ENCODE measurements around the gene KRT31.
"Not testable (repeated sequence)": the region's sequence is repeated elsewhere in the genome, so short reads cannot be mapped to it uniquely, and the experiment has no call there.

The KRT31 gene

GRCh38 chr17:41347869-41348760 is 49.3 kb downstream of the KRT31 start:
- no peak overlapping the region for H3K4me3 ChIP-seq (ENCODE audit: low read depth, low read length)

GRCh38 chr17:41346421-41346820 is 51.0 kb downstream of the KRT31 start:
- not testable (repeated sequence) for H3K4me3 ChIP-seq (ENCODE audit: low read depth, low read length)

GRCh38 chr17:41345992-41346391 is 51.4 kb downstream of the KRT31 start:
- no peak overlapping the region for H3K4me3 ChIP-seq (ENCODE audit: low read depth, low read length)

All from iPS-11a (cell line).